Neural progenitor cell (in vitro differentiated cells): ENCODE data around the gene CCNH.

Experiments
- EZH2phosphoT487 ChIP-seq: fragments of 200-600 bp; sonication (generic); IDR thresholded peaks from 2 replicates; pipeline ENCODE4 v1.6.1; 2017; ENCODE audit warnings: antibody characterized with exemption
- TF ChIP-seq, protein P1 (sequence below): fragments of 200-600 bp; sonication (generic); IDR thresholded peaks from 2 replicates; pipeline ENCODE4 v1.5.1; 2017; ENCODE audit warnings: antibody characterized with exemption, mild to moderate bottlenecking

DNA sequence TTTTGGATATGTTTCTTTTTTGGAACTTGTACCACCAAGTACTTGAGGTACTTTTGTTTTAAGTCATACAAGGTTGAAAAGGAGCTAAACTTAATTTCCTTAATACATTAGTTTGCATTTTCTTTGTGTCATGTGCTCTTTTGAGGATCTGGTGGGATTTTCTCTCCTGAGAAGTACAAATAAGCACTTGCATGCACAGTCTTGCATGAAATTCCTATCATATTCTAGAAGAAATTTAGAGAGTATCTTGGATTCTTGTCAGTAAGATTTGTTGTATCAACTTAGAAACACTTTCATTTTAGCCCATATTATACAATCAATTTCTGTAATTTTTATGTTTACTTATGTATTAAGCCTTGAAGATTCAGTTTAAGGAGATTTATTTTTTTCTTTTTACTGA is 64.9 kb downstream of the CCNH start:
- TF ChIP-seq, protein P1, sequence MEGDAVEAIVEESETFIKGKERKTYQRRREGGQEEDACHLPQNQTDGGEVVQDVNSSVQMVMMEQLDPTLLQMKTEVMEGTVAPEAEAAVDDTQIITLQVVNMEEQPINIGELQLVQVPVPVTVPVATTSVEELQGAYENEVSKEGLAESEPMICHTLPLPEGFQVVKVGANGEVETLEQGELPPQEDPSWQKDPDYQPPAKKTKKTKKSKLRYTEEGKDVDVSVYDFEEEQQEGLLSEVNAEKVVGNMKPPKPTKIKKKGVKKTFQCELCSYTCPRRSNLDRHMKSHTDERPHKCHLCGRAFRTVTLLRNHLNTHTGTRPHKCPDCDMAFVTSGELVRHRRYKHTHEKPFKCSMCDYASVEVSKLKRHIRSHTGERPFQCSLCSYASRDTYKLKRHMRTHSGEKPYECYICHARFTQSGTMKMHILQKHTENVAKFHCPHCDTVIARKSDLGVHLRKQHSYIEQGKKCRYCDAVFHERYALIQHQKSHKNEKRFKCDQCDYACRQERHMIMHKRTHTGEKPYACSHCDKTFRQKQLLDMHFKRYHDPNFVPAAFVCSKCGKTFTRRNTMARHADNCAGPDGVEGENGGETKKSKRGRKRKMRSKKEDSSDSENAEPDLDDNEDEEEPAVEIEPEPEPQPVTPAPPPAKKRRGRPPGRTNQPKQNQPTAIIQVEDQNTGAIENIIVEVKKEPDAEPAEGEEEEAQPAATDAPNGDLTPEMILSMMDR: no peak
- TF ChIP-seq EZH2phosphoT487: no peak
